ENCODE results near the gene TXN2. TPM values are rescaled to one million over a fixed set of nuclear protein-coding genes. Genes with fewer than 3 reads are reported as not detected.
A peak's percentile ranks its signal among the peaks of the same experiment; 100 is the strongest.

TXN2 gene
- total and polyA plus RNA-seq, 2 of the 4 experiments (the other 2 are of a cell fraction) = 49.6 to 166 TPM

DNA sequence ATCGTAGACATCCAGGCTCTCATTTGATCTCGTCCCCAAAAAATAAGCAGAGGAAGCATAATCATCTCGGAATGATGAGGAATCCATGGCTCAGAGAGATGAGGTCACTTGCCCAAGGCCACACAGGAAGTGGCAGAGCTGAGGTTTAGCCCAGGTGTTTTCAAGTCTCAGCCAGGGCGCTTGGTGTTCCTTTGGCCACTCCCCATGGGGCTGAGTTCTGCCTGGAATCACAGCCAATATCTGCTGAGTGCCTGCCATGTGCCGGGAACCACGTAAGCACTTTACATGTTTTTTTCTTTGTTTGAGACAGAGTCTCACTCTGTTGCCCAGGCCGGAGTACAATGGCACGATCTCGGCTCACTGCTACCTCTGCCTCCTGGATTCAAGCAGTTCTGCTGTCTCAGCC is 64.2 kb downstream of the TXN2 start:
- CTCF ChIA-PET = no interaction called here
- H4K5ac ChIP-seq (ENCODE audit: low read depth, low read length) = peak overlapping the region; percentile 46
- H4K20me1 ChIP-seq (ENCODE audit: insufficient read depth, low read length) = no peaks in the 10 kb centered on the region

More for the DNA sequence above, 64.2 kb downstream of the TXN2 start:
- Histone ChIP-seq H3K56ac (ENCODE audit: extremely low read depth, insufficient read depth, low read length) (no peak overlapping the region), H2BK20ac (ENCODE audit: low read depth, low read length) (peak overlapping the region; percentile 72), H2AFZ (replicated peaks; ENCODE audit: low read length, poor library complexity) (peak overlapping the region; percentile 85), H2AK9ac (replicated peaks; ENCODE audit: low read depth, low read length, poor library complexity) (peak overlapping the region; percentile 63), H3K4me1 (ENCODE audit: control insufficient read depth, insufficient read depth, low read length) (peaks cover 21% of the 10 kb centered on the region), H3K9me3 (ENCODE audit: control insufficient read depth, insufficient read depth, low read length) (no peaks in the 10 kb centered on the region), H2BK15ac (ENCODE audit: low read depth, low read length) (peak overlapping the region; percentile 56), H4K91ac (ENCODE audit: insufficient read depth, low read depth, low read length) (peak overlapping the region; percentile 80), H3K36me3 (ENCODE audit: control insufficient read depth, insufficient read depth, low read length) (no peaks in the 10 kb centered on the region), H3K27ac (ENCODE audit: insufficient read depth, low read length) (peak overlapping the region; percentile 16), H3K14ac (replicated peaks; ENCODE audit: low read depth, low read length) (peak overlapping the region; percentile 74), H3K23ac (ENCODE audit: low read depth, low read length) (peak overlapping the region; percentile 39; the same call in 1 of the 2 replicates), H2BK120ac (ENCODE audit: low read depth, low read length) (peak overlapping the region; percentile 78), H3K9ac (ENCODE audit: low read depth, low read length) (peak overlapping the region; percentile 10; the same call in 1 of the 2 replicates), H3K4me2 (ENCODE audit: low read depth, low read length) (no peak overlapping the region), H3K79me1 (ENCODE audit: low read depth in 1 of 2, low read length in 2 of 2) (peaks cover 0 to 15% of the 10 kb centered on the region in 2 experiments; a peak in 2 of 4 replicates), H2BK5ac (ENCODE audit: low read depth, low read length, poor library complexity, severe bottlenecking) (peak overlapping the region; percentile 44), H3K18ac (ENCODE audit: low read depth, low read length) (peak overlapping the region; percentile 21), H3K27me3 (ENCODE audit: control insufficient read depth, insufficient read depth, low read length) (no peaks in the 10 kb centered on the region), H4K8ac (ENCODE audit: low read depth in 2 of 2, low read length in 2 of 2) (peak overlapping the region; percentile 65 to 87), H3K4ac (ENCODE audit: low read depth, low read length) (peak overlapping the region; percentile 82), H3K4me3 (ENCODE audit: insufficient read depth, low read depth, low read length) (no peak overlapping the region), H3K9me1 (ENCODE audit: insufficient read depth, low read length) (peaks cover 11% of the 10 kb centered on the region; the same call in 1 of the 2 replicates), H2AK5ac (ENCODE audit: low read depth, low read length) (peak overlapping the region; percentile 96)
- dilution Hi-C loops (cut with HindIII; ENCODE audit: low sequenced_read_pairs, unreplicated experiment) (no loop called here), in situ Hi-C loops (cut with MboI; ENCODE audit: low sequenced_read_pairs) (no loop called here), intact Hi-C loops (cut with micrococcal nuclease) (loop anchor here (5.0 kb wide), 1 partner anchor 50 kb away; no protein-coding TSS in a partner anchor)
- BruUV-seq (replicated peaks) = no TSS peak
- DNase-seq (peak; percentile 73), ATAC-seq (ENCODE audit: low read depth) (peak; percentile 7; the same call in 1 of the 2 replicates)
- WGBS, 2 experiments (ENCODE audit: extremely low coverage in 2 of 2, insufficient read length in 1 of 2) = 60% methylated on average over 8 of the region's 9 CpGs; no CpG with 5 or more reads in 1 of the 2 experiments
- POLR2A ChIA-PET (ENCODE audit: unreplicated experiment) = no interaction called here
- 0 out of 2 replicates have a peak, but pooled peaks have one; percentile 23 for TF ChIP-seq MAFK (IDR thresholded peaks at IDR 0.05; ENCODE audit: low read depth, low read length)
- TF ChIP-seq, protein P1, sequence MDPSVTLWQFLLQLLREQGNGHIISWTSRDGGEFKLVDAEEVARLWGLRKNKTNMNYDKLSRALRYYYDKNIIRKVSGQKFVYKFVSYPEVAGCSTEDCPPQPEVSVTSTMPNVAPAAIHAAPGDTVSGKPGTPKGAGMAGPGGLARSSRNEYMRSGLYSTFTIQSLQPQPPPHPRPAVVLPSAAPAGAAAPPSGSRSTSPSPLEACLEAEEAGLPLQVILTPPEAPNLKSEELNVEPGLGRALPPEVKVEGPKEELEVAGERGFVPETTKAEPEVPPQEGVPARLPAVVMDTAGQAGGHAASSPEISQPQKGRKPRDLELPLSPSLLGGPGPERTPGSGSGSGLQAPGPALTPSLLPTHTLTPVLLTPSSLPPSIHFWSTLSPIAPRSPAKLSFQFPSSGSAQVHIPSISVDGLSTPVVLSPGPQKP (IDR thresholded peaks at IDR 0.05; ENCODE audit: borderline replicate concordance, low read depth, low read length) = no peak

Small RNA genes lying within 50 kb of the gene (microRNA-seq; reads per million reads assigned to microRNA genes)
- not detected for gene RF00019 (ENCODE audit: insufficient read depth, insufficient read length)

Small RNA genes lying within 50 kb of the gene (small RNA-seq; reads per million reads assigned to genes)
- 0 reads per million in 5 experiments for gene RF00019

Other genes starting within 250 kb of the TXN2 start
- gene APOL2, start 242.1 kb downstream of the TXN2 start, total RNA-seq (2012; rRNA removed) = 40.3 and 57.5 TPM in 2 replicates
- 13.0 and 13.1 TPM in 2 replicates for gene APOL2, start 242.1 kb downstream of the TXN2 start, polyA plus RNA-seq (2012; rRNA removed)
- 0.36 and 0.56 TPM in 2 replicates for gene APOL1, start 228.5 kb downstream of the TXN2 start, total RNA-seq (2012; rRNA removed)
- gene APOL1, start 228.5 kb downstream of the TXN2 start, polyA plus RNA-seq (2012; rRNA removed) = 0.69 and 0.77 TPM in 2 replicates
- 554 and 783 TPM in 2 replicates for gene MYH9, start 93.7 kb downstream of the TXN2 start, total RNA-seq (2012; rRNA removed)
- 475 and 507 TPM in 2 replicates for gene MYH9, start 93.7 kb downstream of the TXN2 start, polyA plus RNA-seq (2012; rRNA removed)
- 1.6 and 1.7 TPM in 2 replicates for gene FOXRED2, start 25.4 kb upstream of the TXN2 start, total RNA-seq (2012; rRNA removed)
- gene FOXRED2, start 25.4 kb upstream of the TXN2 start, polyA plus RNA-seq (2012; rRNA removed) = 4.0 and 4.1 TPM in 2 replicates
- 512 and 746 TPM in 2 replicates for gene EIF3D, start 47.5 kb upstream of the TXN2 start, total RNA-seq (2012; rRNA removed)
- 335 and 339 TPM in 2 replicates for gene EIF3D, start 47.5 kb upstream of the TXN2 start, polyA plus RNA-seq (2012; rRNA removed)
- gene CACNG2, start 222.1 kb upstream of the TXN2 start, total RNA-seq (2012; rRNA removed) = not detected in 2 replicates
- gene CACNG2, start 222.1 kb upstream of the TXN2 start, polyA plus RNA-seq (2012; rRNA removed) = not detected in 2 replicates

Measured in IMR-90 (cell line).